ENCODE results near the gene MSI2.

GRCh38 chr17:57559634-57560318 lies 303.5 kb downstream of the MSI2 start:
- TF ChIP-seq CTCF (conservative IDR thresholded peaks at IDR 0.05; ENCODE audit: low read depth in 2 of 2) = no peak
- no peak for TF ChIP-seq CREB1 (CRISPR knock-in tag; IDR thresholded peaks at IDR 0.05; ENCODE audit: low read depth)
- no peak for TF ChIP-seq EZH2 (IDR thresholded peaks at IDR 0.05; ENCODE audit: low read depth, unreplicated experiment)
- TF ChIP-seq JUNB (IDR thresholded peaks at IDR 0.05; ENCODE audit: unreplicated experiment) = no peak
- TF ChIP-seq ETS1 (IDR thresholded peaks at IDR 0.05) = no peak
- TF ChIP-seq NANOG (IDR thresholded peaks at IDR 0.05; ENCODE audit: borderline replicate concordance) = no peak
- TF ChIP-seq ZNF462 (CRISPR knock-in tag; IDR thresholded peaks at IDR 0.05) = no peak
- TF ChIP-seq POLR2AphosphoS5 (IDR thresholded peaks at IDR 0.05; ENCODE audit: low read depth) = no peak
- TF ChIP-seq EZH2phosphoT487 (IDR thresholded peaks at IDR 0.05; ENCODE audit: unreplicated experiment) = no peak
- no peak for TF ChIP-seq REST (IDR thresholded peaks at IDR 0.05; ENCODE audit: unreplicated experiment)
- no peak for TF ChIP-seq ZNF114 (CRISPR knock-in tag; IDR thresholded peaks at IDR 0.05)

Data from GM23338 (cell line).